ENCODE results near the gene TFCP2L1.

Gene TFCP2L1

DNA sequence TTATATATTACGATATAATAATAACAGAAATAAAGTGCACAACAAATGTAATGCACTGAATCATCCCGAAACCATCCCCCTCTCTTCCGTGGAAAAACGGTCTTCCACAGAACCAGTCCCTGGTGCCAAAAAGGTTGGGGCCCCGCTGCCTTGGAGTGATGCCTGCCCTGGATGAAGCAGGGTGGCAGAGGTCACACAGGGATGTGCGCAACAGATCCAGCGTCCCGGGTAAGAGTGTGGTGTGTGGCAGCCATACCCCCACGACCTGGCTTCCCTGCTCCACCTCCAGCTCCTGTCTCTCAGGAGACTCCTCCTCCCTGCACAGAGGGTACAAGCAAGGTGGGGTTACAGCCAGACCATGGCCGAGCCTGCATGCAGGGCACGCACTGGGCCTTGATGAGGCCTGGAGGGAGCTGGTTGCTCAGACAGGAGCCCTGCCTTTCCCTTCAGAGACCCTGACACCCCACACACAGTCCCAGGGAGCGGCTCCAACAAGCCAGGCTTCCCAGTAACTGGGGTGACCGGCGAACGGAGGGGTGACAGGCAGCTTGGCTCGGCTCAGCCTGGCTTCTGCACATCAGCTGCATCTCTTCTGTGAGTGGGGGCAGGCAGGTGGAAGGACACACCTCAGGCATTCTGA is 41.1 kb downstream of the TFCP2L1 start:
- no peaks in the 10 kb centered on the region for H3K9me3 Mint-ChIP-seq
- no peak overlapping the region for H3K4me3 Mint-ChIP-seq
- no peak overlapping the region for H3K27ac Mint-ChIP-seq
- H3K4me1 Mint-ChIP-seq = no peaks in the 10 kb centered on the region
- H3K27me3 Mint-ChIP-seq = no peaks in the 10 kb centered on the region
- H3K36me3 Mint-ChIP-seq = no peaks in the 10 kb centered on the region

DNA sequence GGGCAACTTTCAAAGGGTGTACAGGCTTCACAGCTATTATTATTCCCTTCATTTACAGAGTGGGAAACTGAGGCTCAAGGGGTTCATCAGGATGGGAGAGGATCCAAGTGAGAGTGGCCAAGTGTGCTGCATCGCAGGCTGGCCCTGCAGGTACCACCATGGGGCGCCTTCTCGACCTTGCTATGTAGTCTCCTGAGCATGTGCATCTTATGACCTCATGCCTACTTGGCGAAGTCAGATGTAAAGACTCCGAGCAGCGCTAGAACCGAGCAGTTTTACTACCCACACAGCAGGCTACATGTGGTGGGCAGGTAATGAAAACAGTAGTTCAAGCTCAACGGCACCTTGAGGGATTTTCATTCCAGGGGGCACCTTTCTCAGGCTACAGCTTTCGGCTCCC is 42.0 kb downstream of the TFCP2L1 start:
- Mint-ChIP-seq H3K27ac (no peak overlapping the region), H3K36me3 (no peaks in the 10 kb centered on the region), H3K4me3 (no peak overlapping the region), H3K4me1 (no peaks in the 10 kb centered on the region), H3K27me3 (no peaks in the 10 kb centered on the region), H3K9me3 (no peaks in the 10 kb centered on the region)

DNA sequence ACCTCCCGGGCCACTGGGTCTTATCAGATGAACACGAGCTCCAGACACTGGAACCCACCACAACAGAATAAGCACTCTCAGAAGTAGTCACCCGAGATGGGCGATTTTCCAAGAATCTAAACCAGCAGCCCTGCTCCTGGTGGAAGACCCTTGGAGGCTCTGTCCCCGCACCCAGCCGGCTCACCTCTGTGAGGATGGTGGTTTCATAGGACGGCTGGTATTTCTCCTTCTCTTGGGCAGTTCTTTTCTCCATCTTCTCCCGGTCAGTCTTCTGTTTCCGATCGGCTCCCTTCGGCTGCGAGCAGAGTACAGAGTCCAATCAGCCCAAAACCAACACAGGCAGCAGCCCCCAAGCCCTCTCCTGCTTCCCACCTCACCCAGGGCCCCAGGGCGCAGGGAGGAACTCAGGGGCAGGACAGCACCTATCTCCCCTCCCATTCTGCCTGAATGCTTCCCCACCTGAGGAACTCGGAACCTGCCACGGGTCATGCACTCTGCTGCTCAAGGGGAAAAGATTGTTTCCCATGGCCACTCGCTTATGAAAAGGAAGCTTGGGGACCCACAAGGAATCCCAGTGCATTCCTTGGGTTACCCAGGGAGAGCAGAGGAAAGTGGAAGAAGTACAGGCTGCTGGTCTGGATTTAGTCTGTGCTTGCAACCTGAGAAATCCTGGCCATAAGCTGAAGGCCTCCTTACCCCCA is 42.7 kb downstream of the TFCP2L1 start:
- Mint-ChIP-seq H3K27ac (no peak overlapping the region), H3K36me3 (no peaks in the 10 kb centered on the region), H3K27me3 (no peaks in the 10 kb centered on the region), H3K4me1 (no peaks in the 10 kb centered on the region), H3K9me3 (no peaks in the 10 kb centered on the region), H3K4me3 (no peak overlapping the region)

DNA sequence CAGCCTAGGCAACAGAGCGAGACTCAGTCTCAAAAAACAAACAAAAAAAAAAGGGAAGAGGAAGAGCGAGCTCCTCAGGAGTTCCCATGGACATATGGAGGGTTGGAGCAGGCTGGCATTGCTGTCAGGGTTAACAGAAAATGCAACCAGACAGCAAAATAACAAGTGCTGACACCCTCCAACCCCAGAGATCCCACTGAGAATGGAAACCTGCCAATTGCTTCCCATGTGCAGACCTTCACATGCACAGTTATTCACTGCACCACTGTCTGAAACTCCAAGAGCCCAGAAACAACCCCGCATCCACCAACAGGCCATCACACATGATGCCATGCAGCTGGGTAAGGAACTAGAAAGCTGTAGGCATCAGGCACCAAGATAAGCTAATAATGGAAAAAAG is 43.5 kb downstream of the TFCP2L1 start:
- Mint-ChIP-seq H3K27me3 (no peaks in the 10 kb centered on the region), H3K36me3 (no peaks in the 10 kb centered on the region), H3K4me1 (no peaks in the 10 kb centered on the region), H3K4me3 (no peak overlapping the region), H3K9me3 (no peaks in the 10 kb centered on the region), H3K27ac (no peak overlapping the region)

DNA sequence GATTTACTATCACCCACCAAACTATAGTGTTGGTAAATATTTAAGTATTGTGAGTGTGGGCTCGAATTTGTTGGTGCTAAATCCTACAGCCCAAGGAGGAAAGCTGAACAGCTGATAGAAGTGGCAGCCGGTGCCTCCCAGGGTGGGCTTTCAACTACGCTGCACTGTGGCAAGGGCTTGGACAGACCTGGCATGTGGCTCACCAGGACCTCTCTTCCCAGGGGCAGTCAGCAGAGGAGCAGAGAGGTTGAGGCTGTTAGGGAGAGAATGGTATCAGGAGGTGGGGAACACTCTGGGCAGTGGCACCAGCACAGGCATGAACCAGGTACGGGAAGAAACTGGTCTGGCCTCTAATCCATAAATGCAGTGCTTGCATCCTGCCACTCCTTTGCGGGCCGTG is 44.6 kb downstream of the TFCP2L1 start:
- Mint-ChIP-seq H3K4me3 (no peak overlapping the region), H3K27ac (no peak overlapping the region), H3K9me3 (no peaks in the 10 kb centered on the region), H3K36me3 (no peaks in the 10 kb centered on the region), H3K27me3 (no peaks in the 10 kb centered on the region), H3K4me1 (no peaks in the 10 kb centered on the region)

DNA sequence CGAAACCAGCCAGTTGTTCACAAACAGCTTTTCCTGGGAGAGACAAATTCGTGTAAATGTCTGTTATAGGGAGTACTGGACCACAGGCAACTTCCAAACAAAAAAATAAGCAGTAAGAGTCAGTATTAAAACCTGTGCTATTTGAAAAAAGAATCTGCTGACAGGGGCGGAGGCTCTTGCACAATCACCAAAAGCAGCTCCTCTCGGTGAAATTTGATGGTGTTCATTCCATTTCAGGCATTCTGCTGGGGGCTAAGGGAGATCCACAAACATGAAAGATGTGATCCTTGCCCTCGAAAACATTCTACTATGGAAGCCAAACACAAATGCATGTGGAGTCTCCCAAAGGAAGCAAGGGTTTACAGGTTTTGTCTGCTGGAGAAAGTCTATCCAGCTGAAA is 45.0 kb downstream of the TFCP2L1 start:
- H3K4me3 Mint-ChIP-seq = no peak overlapping the region
- H3K9me3 Mint-ChIP-seq = no peaks in the 10 kb centered on the region
- H3K27ac Mint-ChIP-seq = no peak overlapping the region
- no peaks in the 10 kb centered on the region for H3K27me3 Mint-ChIP-seq
- no peaks in the 10 kb centered on the region for H3K36me3 Mint-ChIP-seq
- H3K4me1 Mint-ChIP-seq = no peaks in the 10 kb centered on the region

DNA sequence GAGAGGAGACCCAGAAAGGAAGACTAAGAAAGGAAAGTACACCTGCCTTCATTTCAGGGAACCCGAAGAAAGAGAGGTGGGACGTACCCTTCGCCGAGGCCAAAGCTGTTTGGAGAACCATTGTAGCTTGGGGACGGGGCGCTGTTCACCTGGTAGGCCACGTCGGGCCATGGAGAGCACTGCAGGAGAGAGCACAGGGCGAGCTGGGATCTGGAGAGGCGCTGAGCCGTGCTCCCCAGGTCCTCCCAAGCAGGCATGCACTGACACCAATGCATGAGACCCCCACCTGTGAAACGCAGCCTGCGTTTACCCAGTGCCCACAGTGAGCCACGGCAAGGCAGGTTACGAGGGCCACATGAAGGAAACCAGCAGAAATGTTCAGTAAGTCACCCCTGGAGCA is 45.5 kb downstream of the TFCP2L1 start:
- Mint-ChIP-seq H3K4me3 (no peak overlapping the region), H3K4me1 (no peaks in the 10 kb centered on the region), H3K27me3 (no peaks in the 10 kb centered on the region), H3K9me3 (no peaks in the 10 kb centered on the region), H3K36me3 (no peaks in the 10 kb centered on the region), H3K27ac (no peak overlapping the region)

DNA sequence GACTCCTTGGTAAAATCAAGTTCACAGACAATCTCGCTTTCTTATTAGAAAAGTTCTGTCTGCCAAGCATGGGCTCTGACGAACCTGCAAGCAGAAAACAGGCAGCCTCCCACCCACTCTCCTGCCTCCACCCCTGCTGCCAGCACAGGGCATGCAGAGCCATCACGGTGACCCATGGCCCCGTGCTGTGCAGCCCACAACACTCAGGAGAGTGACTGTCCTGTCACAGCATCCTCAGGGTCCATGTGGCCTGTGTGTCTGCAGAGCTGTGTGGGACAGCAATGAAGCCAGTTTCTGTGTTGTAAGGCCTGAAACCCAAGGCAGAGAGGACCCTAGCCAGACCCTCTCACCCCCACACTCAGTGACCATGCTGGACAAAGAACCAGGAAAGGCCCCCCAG is 46.2 kb downstream of the TFCP2L1 start:
- no peak overlapping the region for H3K27ac Mint-ChIP-seq
- no peaks in the 10 kb centered on the region for H3K9me3 Mint-ChIP-seq
- H3K27me3 Mint-ChIP-seq = no peaks in the 10 kb centered on the region
- no peak overlapping the region for H3K4me3 Mint-ChIP-seq
- no peaks in the 10 kb centered on the region for H3K36me3 Mint-ChIP-seq
- no peaks in the 10 kb centered on the region for H3K4me1 Mint-ChIP-seq

DNA sequence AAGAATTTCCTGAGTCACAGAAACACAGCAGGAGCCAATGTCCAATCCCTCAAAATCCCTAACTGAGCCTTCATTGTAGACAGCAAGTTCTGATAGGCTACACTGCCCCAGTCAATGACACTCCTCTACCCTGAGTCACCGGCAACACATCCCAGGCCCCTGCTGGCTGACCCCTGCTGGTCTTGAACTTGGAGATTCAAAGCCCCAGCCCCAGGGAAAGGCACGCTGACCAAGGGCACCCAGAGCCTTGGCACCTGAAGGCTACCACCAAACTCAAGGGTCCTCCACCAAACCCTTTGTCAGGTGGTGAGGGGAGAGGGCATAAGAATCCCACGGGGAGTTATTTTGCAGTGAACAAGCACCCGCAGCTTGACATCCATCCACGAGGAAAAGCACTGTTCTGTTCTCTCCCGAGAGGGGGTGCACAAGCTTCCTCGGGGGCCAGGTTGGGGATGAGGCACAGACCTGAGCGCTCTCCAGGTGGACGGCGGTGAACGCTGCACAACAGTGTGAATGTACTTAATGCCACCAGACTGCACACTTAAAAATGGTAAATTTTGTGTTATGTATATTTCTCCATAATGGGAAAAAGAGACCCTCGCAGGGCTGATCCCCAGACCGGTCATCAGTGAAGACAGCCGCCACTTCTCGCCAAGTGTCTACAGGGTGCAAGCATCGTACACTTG is 46.9 kb downstream of the TFCP2L1 start:
- H3K27ac Mint-ChIP-seq = no peak overlapping the region
- H3K4me1 Mint-ChIP-seq = no peaks in the 10 kb centered on the region
- no peaks in the 10 kb centered on the region for H3K36me3 Mint-ChIP-seq
- no peaks in the 10 kb centered on the region for H3K9me3 Mint-ChIP-seq
- H3K27me3 Mint-ChIP-seq = no peaks in the 10 kb centered on the region
- no peak overlapping the region for H3K4me3 Mint-ChIP-seq

DNA sequence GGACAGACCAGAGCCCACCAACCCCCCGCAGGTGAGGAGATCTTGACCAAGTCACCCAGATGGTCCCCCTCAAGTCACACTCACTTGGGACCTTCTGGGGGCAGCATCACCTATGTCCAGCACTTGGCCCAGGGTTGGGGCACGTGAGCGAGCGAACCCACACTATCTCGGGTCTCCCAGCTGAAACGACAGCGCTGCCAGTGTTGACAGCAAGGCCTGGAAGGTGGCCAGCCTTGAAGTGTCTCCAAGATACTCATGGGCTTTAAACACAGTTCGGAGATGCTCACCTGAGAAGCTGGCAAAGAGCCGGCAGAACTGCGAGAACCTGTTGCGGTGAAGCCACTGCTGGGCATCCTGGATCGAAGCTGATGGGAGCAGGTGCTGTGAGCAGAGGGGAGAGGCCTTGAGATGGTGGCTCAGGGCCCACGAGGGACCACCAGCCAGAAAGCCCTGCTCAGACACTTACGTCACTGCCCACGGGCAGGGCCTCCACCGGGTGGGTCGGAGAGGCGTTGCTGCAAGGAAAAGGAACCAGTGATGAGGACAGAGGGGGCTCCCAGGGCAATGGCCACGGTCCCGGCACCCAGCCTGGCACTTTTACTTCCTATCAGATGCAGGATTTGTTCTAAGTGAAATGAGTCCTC is 47.5 kb downstream of the TFCP2L1 start:
- H3K4me1 Mint-ChIP-seq = no peaks in the 10 kb centered on the region
- no peaks in the 10 kb centered on the region for H3K36me3 Mint-ChIP-seq
- no peaks in the 10 kb centered on the region for H3K9me3 Mint-ChIP-seq
- H3K4me3 Mint-ChIP-seq = no peak overlapping the region
- no peak overlapping the region for H3K27ac Mint-ChIP-seq
- no peaks in the 10 kb centered on the region for H3K27me3 Mint-ChIP-seq

DNA sequence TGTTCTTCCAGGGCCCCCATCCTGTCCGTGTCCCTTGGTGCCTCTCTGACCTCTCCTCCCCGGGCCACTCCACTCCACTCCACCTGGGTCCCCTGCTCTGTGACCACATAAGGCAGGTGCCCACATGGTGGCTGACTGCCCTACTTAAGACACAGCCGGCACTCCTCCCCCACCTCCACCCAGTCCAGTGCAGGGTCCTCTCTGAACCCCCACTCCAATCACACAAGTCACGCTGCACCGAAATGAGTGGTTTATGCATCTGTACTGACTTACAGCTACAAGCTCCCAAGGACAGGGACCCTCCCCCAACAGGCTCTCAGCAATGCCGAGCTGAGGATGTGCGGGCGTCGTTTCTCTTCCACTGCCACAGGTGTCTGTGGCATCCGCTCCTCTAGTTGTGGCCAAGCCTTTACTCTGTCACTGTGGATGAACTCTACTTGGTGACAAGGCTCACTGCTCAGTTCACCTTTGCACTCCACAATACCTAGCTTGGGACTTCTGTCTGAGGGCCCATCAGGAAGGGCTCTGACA is 48.3 kb downstream of the TFCP2L1 start:
- Mint-ChIP-seq H3K9me3 (no peaks in the 10 kb centered on the region), H3K36me3 (no peaks in the 10 kb centered on the region), H3K27me3 (no peaks in the 10 kb centered on the region), H3K4me3 (no peak overlapping the region), H3K4me1 (no peaks in the 10 kb centered on the region), H3K27ac (no peak overlapping the region)

DNA sequence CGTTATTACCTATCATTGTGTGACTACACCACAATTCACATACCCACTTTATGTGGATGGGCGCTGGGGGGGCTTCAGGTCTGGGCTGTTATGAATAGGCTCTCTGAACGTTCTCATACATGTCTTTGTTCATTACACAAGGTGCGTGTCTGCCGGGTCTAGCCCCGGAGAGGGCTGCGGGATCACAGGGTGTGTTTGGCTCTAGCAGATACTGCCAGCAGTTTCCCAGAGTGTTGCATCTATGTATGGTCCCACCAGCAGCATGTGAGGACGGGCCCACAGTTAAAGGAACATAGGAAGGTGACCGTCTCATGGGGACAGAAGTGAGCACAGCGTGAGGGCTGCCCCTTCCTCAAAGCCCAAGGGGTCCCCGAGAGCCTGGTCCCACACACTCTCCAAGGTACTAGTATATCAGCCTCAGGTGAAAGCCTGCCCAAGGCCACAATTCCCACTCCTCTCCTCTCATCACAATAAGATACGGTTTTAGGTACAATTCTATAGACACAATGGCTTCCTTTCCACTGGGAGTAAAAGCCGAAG is 48.8 kb downstream of the TFCP2L1 start:
- Mint-ChIP-seq H3K27ac (no peak overlapping the region), H3K36me3 (no peaks in the 10 kb centered on the region), H3K4me3 (no peak overlapping the region), H3K27me3 (no peaks in the 10 kb centered on the region), H3K4me1 (no peaks in the 10 kb centered on the region), H3K9me3 (no peaks in the 10 kb centered on the region)

DNA sequence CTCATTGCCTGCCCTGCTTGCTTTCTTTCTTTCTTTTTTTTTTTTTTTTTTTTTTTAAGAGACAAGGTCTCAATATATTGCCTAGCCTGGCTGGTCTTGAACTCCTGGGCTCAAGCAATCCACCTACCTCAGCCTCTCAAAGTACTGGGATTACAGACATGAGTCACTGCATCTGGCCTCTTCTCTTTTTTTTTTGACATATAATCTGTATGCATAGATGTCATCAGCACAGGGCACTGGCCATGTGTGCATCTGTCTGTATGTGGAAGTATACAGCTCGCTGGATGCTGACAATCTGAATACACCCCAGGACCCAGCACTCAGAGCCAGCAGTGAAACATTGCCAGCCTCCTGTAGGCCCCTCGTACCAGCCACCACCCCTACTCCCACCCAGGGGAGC is 49.5 kb downstream of the TFCP2L1 start:
- H3K9me3 Mint-ChIP-seq = no peaks in the 10 kb centered on the region
- H3K4me3 Mint-ChIP-seq = no peak overlapping the region
- H3K36me3 Mint-ChIP-seq = no peaks in the 10 kb centered on the region
- H3K27me3 Mint-ChIP-seq = no peaks in the 10 kb centered on the region
- H3K4me1 Mint-ChIP-seq = no peaks in the 10 kb centered on the region
- no peak overlapping the region for H3K27ac Mint-ChIP-seq

DNA sequence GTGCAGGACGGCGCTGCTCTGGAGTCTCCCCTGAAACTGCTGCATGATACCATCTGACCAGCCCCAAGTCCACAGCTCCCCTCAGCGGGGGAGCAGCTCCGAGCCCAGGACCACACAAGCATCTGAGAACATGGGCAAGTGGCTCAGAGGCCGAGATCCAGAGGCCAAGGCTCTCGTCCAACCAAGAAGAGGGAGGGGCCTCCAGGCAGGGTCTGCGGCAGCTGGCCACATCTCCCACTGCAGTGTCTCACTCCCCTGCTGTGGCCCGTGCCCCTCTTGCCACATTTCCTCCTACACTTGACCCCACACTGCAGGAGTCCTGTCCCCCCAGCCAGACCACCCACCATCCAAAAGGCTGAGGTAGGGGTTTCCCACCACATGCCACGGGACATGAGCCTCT is 50.2 kb downstream of the TFCP2L1 start:
- no peaks in the 10 kb centered on the region for H3K9me3 Mint-ChIP-seq
- no peaks in the 10 kb centered on the region for H3K4me1 Mint-ChIP-seq
- no peak overlapping the region for H3K4me3 Mint-ChIP-seq
- no peak overlapping the region for H3K27ac Mint-ChIP-seq
- H3K36me3 Mint-ChIP-seq = no peaks in the 10 kb centered on the region
- H3K27me3 Mint-ChIP-seq = no peaks in the 10 kb centered on the region

DNA sequence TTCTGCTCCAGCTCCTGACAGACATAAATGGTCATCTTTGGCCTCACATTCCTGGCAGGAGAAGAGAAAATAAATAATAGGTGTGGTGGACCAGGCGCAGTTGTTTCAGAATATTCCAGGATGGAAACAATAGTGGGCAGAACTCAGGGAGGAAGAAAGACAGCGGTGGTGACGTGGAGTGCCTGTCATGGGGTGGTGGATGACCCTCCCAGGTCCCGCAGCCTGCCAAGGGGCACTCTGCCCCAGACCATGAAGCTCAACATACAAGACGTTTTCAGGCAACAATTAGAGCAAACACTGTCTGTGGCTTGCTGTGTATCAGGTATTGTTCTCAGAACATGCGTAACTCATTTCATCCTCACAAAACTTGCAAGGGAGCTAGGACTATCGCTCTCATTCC is 50.9 kb downstream of the TFCP2L1 start:
- Mint-ChIP-seq H3K27me3 (no peaks in the 10 kb centered on the region), H3K4me1 (no peaks in the 10 kb centered on the region), H3K27ac (no peak overlapping the region), H3K36me3 (no peaks in the 10 kb centered on the region), H3K9me3 (no peaks in the 10 kb centered on the region), H3K4me3 (no peak overlapping the region)

All from activated naive CD4-positive, alpha-beta T cell treated with anti-CD3 and anti-CD28 coated beads, Interleukin-2, amount 50 U/mL, for 24 hours (primary cell).